GM18951 (cell line): Measurements from ENCODE around the gene PLET1.

Experiments
- POLR2A ChIP-seq: IDR thresholded peaks from 4 replicates; pipeline ENCODE4 v1.6.1; 2011; ENCODE audit warnings: mild to moderate bottlenecking; ENCODE audit not compliant: insufficient read length, insufficient read depth; ENCODE audit errors: extremely low read depth
- in situ Hi-C: fragments of 300-500 bp; cut with MboI; formaldehyde crosslinking; loops from one replicate; pipeline ENCODE4 v1.12.0; 2022; ENCODE audit warnings: low sequenced_read_pairs, mixed read lengths, inconsistent platforms; ENCODE audit not compliant: unreplicated experiment

Gene PLET1

GRCh38 chr11:112260490-112260889, at the start of gene PLET1:
PLET1 (minus strand) TSS chr11:112260860; CDS start chr11:112260589, 271 bp downstream.
- in situ Hi-C loops, result no loop called here
- no peak for TF ChIP-seq POLR2A

GRCh38 chr11:112310419-112310818, 49.8 kb upstream of the PLET1 start:
- in situ Hi-C loops, result no loop called here
- no peak for TF ChIP-seq POLR2A

- TF ChIP-seq POLR2A, result no peak
- in situ Hi-C loops, result no loop called here
These were observed 48.0 kb upstream of the PLET1 start for GRCh38 chr11:112308651-112309050.

- TF ChIP-seq POLR2A, result no peak
- in situ Hi-C loops, result no loop called here
These were observed 47.0 kb upstream of the PLET1 start for GRCh38 chr11:112307616-112308015.

GRCh38 chr11:112306230-112306629, 45.6 kb upstream of the PLET1 start:
- no peak for TF ChIP-seq POLR2A
- in situ Hi-C loops, result no loop called here

GRCh38 chr11:112304914-112305313, 44.3 kb upstream of the PLET1 start:
- in situ Hi-C loops, result no loop called here
- no peak for TF ChIP-seq POLR2A

GRCh38 chr11:112303616-112304015, 43.0 kb upstream of the PLET1 start:
- in situ Hi-C loops, result no loop called here
- TF ChIP-seq POLR2A, result no peak

GRCh38 chr11:112302226-112302868, 41.7 kb upstream of the PLET1 start:
- no peak for TF ChIP-seq POLR2A
- in situ Hi-C loops, result no loop called here

- TF ChIP-seq POLR2A, result no peak
- in situ Hi-C loops, result no loop called here
These were observed 39.6 kb upstream of the PLET1 start for GRCh38 chr11:112300094-112300786.

GRCh38 chr11:112298535-112298934, 37.9 kb upstream of the PLET1 start:
- in situ Hi-C loops, result loop anchor here (25.0 kb wide), 1 partner anchor 989 kb away; no protein-coding TSS in a partner anchor
- TF ChIP-seq POLR2A, result no peak

GRCh38 chr11:112297248-112297866, 36.7 kb upstream of the PLET1 start:
- no peak for TF ChIP-seq POLR2A
- in situ Hi-C loops, result loop anchor here (25.0 kb wide), 1 partner anchor 990 kb away; no protein-coding TSS in a partner anchor

- in situ Hi-C loops, result loop anchor here (25.0 kb wide), 1 partner anchor 991 kb away; no protein-coding TSS in a partner anchor
- TF ChIP-seq POLR2A, result no peak
These were observed 35.4 kb upstream of the PLET1 start for GRCh38 chr11:112296044-112296443.

GRCh38 chr11:112294688-112295340, 34.2 kb upstream of the PLET1 start:
- in situ Hi-C loops, result loop anchor here (25.0 kb wide), 1 partner anchor 992 kb away; no protein-coding TSS in a partner anchor
- TF ChIP-seq POLR2A, result no peak
